Heart left ventricle (tissue), 13 donors: ENCODE measurements around the gene CFAP54.

Source experiments
- CTCF ChIP-seq, 12 donors: fragments of 200-600 bp; sonication (generic) in 4 of 12; IDR thresholded peaks; one replicate each; pipeline versions ENCODE4 v1.5.0 to v1.8.0; 2018 to 2022; ENCODE audit warnings: antibody characterized with exemption in 12 of 12, mild to moderate bottlenecking in 5 of 12
- POLR2A ChIP-seq, 2 donors: fragments of 450-650 bp; IDR thresholded peaks; one replicate each; pipeline ENCODE4 v1.6.1; 2017; ENCODE audit warnings: antibody characterized with exemption in 2 of 2, mild to moderate bottlenecking in 2 of 2, moderate library complexity in 2 of 2
- donor health status: ischemic (EF 13 %, LVEDD 7.1; RV severe dilation, severe dysfunction).
- donor health status: DM: no; HTN: yes; CAD: no.
- donor health status: DM: no; HTN: no; CAD: no.
- donor health status: ischemic (EF 25% LVEDD 6.9; RV normal size, moderate dysfunction).
- donor health status: ischemic (EF 25% LVEDD 5.7; RV mildly dilated, moderate dysfunction).
- donor health status: ischemic (EF 35%, LVEDD 5.7; RV mildly dilated, moderate dysfunction).
- donor health status: nonischemic (EF 11% LVEDD 7.7; RV severe dilation, severe dysfunction).
- donor health status: DM: yes; HTN: yes; CAD: no.
- donor health status: PGD.
- donor health status: ischemic (EF 29% LVEDD 5.4; RV normal size, mild dysfunction).
- donor health status: nonischemic (EF 23%, LVEDD 6.1; RV moderate dilation, normal function).

- TF ChIP-seq CTCF (IDR thresholded peaks at IDR 0.05) (no peak), POLR2A (IDR thresholded peaks at IDR 0.05) (no peak)
Observed at GRCh38 chr12:96652870-96653269, 163.5 kb downstream of the CFAP54 start.
